ENCODE measurements around the gene SPATA31E1. TPM values are rescaled to one million over a fixed set of nuclear protein-coding genes. Genes with fewer than 3 reads are reported as not detected.

SPATA31E1 gene
- total RNA-seq, 4 donors from 2014 or later = not detected

DNA sequence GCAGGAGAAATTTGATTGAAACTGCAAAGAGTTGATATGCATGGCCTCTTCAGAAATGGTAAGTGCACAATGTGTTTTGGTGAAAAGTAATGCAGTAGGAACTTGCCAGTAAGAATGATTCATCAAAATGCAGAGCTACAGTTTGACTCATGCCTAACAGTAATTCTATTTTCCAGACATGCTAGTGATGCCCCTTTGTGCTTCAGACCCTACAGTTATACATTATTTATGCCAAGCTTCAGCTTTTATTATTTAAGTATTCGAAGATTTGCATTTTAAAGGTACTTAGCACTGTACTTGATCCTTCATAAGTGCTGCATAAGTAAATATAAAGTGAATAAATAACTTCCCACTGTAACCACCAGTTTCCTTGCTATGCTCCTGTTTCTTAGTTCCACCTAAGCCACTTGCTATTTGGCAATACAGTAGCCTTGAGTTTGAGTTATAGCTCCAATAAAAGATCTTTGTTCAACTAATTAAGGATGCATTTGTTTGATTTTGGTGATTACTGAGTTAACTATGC lies 3.6 kb upstream of the SPATA31E1 start:
- no peak for TF ChIP-seq CTCF (IDR thresholded peaks at IDR 0.05)
- TF ChIP-seq EP300 (IDR thresholded peaks at IDR 0.05) = no peak
- TF ChIP-seq POLR2A (IDR thresholded peaks at IDR 0.05) = no peak
- DNase-seq (ENCODE audit: low spot score in 2 of 2) = no peak
- WGBS, 2 donors = 85 to 86% methylated on average over 1 of the region's 1 CpG
- Histone ChIP-seq H3K4me3 (no peak overlapping the region), H3K27me3 (no peaks in the 10 kb centered on the region), H3K27ac (no peak overlapping the region), H3K9me3 (peaks cover 0 to 12% (median 0%) of the 10 kb centered on the region in 4 donors), H3K4me1 (no peaks in the 10 kb centered on the region), H3K36me3 (no peaks in the 10 kb centered on the region)

DNA sequence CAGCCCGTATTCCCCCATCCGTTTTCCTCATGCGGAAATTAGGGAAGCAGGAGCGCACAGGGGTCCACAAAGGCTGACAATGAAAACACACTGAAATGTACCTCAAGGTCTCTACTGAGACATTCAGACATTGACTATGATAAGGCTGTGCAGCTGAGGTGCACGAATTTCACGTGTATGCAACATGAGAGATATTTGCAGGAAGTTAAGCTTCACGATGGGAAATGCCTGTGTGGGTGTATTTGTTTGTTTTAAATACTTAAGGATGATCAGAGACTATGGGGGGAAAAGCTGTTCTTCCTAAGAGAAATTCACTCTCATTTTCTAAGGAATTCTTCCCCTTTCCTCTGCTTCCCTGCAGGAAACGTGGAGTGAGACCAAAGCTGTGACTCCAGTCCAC lies 2.6 kb upstream of the SPATA31E1 start:
- no peak for DNase-seq (ENCODE audit: low spot score in 2 of 2)
- no peaks in the 10 kb centered on the region for H3K4me1 ChIP-seq
- peaks cover 0 to 12% (median 0%) of the 10 kb centered on the region in 4 donors for H3K9me3 ChIP-seq
- 50 to 56% methylated on average over 8 of the region's 8 CpGs for WGBS, 2 donors
- no peaks in the 10 kb centered on the region for H3K27me3 ChIP-seq
- no peak overlapping the region for H3K4me3 ChIP-seq
- no peaks in the 10 kb centered on the region for H3K36me3 ChIP-seq
- no peak for TF ChIP-seq CTCF (IDR thresholded peaks at IDR 0.05)
- no peak for TF ChIP-seq POLR2A (IDR thresholded peaks at IDR 0.05)
- TF ChIP-seq EP300 (IDR thresholded peaks at IDR 0.05) = no peak
- H3K27ac ChIP-seq = no peak overlapping the region

GRCh38 chr9:87880683-87881082 lies 2.0 kb upstream of the SPATA31E1 start:
- no peak for DNase-seq (ENCODE audit: low spot score in 2 of 2)
- Histone ChIP-seq H3K36me3 (no peaks in the 10 kb centered on the region), H3K9me3 (peaks cover 0 to 12% (median 0%) of the 10 kb centered on the region in 4 donors), H3K4me1 (no peaks in the 10 kb centered on the region), H3K4me3 (no peak overlapping the region), H3K27me3 (no peaks in the 10 kb centered on the region), H3K27ac (no peak overlapping the region)
- TF ChIP-seq CTCF (IDR thresholded peaks at IDR 0.05) (no peak), POLR2A (IDR thresholded peaks at IDR 0.05) (no peak), EP300 (IDR thresholded peaks at IDR 0.05) (no peak)
- 85 to 86% methylated on average over 6 of the region's 6 CpGs for WGBS, 2 donors

DNA sequence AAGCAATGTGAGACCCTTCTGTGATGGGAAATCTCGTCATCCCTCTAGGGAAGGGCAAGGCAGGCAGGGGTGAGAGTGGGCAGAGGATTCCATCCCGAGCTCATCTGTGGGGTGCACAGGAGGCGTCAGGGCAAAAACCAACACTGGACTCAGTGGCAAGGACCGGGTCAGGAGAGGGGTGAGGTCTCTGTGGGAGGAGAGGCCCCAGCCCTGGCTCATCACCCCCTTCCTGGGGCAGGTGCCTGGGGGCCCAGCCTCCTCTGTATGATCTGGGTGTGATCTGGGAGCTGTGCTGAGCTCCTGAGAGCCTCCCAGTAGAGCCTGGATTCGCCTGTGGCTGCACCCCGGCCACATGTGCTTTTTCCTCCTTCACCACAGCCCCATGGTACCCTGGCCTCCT lies 597 bp downstream of the SPATA31E1 start:
- Histone ChIP-seq H3K27me3 (no peaks in the 10 kb centered on the region), H3K9me3 (peaks cover 0 to 13% (median 0%) of the 10 kb centered on the region in 4 donors), H3K36me3 (no peaks in the 10 kb centered on the region), H3K27ac (no peak overlapping the region), H3K4me3 (no peak overlapping the region), H3K4me1 (no peaks in the 10 kb centered on the region)
- DNase-seq (ENCODE audit: low spot score in 2 of 2) = no peak
- 80 to 85% methylated on average over 6 of the region's 6 CpGs for WGBS, 2 donors
- no peak for TF ChIP-seq CTCF (IDR thresholded peaks at IDR 0.05)
- TF ChIP-seq POLR2A (IDR thresholded peaks at IDR 0.05) = no peak
- no peak for TF ChIP-seq EP300 (IDR thresholded peaks at IDR 0.05)

DNA sequence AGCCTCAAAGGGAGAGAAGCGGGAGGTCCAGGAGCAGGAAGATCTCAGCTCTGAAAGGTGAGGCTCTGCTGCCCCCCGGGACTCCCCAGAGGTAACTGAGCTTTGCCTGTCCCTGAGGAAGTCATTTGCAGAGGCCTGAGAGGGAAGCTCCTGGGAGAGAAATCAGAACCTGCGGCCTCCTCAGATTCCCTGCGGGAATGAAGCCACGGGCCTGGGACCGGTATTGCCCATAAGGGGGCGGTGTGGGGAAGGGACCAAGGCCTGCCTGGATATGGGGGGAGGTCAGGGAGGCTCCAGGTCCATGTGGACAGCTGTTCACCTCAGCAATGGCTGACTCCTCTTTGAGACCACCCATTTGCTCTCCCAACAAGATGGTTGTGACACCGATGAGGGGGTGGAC lies 1.3 kb downstream of the SPATA31E1 start:
- Histone ChIP-seq H3K27me3 (no peaks in the 10 kb centered on the region), H3K27ac (no peak overlapping the region), H3K9me3 (peaks cover 0 to 7% (median 0%) of the 10 kb centered on the region in 4 donors), H3K36me3 (no peaks in the 10 kb centered on the region), H3K4me1 (no peaks in the 10 kb centered on the region), H3K4me3 (no peak overlapping the region)
- 77 to 83% methylated on average over 7 to 8 of the region's 8 CpGs for WGBS, 2 donors
- DNase-seq (ENCODE audit: low spot score in 2 of 2) = no peak
- TF ChIP-seq CTCF (IDR thresholded peaks at IDR 0.05) = no peak
- no peak for TF ChIP-seq EP300 (IDR thresholded peaks at IDR 0.05)
- TF ChIP-seq POLR2A (IDR thresholded peaks at IDR 0.05) = no peak
